Stimulated activated CD8-positive, alpha-beta memory T cell treated with anti-CD3 and anti-CD28 coated beads, Interleukin-12 subunit alpha, Interleukin-12 subunit beta, amount 100 ng/mL, for 1 hour (primary cell): ENCODE results near the gene DENND1B.

Source experiments
- DNase-seq: peaks from one replicate; pipeline ENCODE4 v3.0.0-alpha.2; 2020; ENCODE audit warnings: low read depth

The DENND1B gene

DNA sequence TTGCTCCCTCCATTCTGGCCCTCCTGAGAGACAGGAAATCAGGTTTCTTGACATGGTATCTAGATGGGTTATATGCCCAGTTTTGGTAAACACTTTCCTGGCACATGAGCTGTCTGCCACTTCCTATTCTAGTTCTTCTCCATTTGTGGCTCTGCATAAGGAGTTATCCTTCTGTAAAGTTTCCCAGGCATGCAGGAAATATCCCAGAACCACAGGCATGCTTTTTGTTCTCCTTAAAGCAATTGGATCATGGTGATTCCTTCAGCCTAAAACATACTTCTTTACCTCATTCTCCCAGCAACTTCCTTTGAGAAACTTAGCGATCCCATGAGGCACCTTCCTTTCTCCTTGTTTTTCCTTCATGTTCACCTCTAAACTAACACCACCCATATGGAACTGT is 307.4 kb downstream of the DENND1B start:
- DNase-seq, result no peak

DNA sequence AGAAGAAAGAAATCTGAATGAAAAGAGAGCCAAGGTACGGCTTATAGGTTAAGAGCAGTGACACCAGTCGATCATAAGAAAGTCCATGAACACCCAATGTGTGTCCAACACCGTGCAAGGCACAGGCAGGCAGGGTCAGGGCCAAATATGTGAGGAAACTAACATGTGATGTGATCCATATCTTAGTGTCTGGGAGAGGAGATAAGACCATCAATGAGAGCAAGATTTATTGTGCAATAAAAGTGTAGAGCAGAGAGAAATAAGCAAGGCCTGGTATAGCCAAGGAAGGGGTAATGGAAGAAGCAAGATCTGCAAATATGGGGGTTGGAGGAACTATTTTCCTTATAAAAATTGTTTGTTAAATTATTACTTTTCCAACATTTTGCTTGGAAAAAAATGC is 308.5 kb downstream of the DENND1B start:
- DNase-seq, result no peak

DNA sequence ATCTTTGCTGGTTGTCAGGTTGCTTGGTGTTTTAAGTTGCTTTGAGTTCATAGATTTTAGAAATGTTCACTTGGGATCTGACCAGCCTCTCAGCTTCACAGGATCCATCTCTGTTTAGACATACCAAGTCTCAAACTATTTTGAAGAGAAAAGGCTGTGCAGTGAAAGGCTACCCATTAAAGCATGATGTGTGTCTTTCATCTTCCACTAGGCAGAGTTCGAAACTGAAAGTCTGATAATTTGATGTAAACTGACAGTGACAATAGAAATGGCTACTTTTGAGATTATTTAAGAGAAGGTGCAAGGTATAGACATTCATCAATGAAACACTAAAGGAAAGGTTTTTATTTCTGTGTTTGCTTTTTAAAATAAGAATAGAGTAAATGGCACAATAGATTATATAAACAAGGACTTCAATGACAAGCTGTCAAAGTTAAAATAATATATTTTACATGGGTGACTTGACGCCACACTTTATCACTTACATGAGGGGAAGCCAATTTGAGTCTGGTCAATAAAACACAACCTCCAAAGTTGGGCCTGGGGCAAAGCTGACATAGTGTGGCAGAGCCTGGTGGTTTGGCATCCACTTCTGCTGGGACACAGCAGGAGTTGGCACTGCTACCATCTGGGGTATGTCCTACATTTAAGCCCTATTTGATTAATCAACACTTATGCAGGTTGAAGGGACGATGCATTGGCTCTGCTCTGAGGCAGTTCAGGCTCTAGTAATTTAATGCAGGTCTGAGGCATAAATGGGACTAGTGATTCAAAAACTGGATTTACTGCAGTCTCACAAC is 309.6 kb downstream of the DENND1B start:
- no peak for DNase-seq

DNA sequence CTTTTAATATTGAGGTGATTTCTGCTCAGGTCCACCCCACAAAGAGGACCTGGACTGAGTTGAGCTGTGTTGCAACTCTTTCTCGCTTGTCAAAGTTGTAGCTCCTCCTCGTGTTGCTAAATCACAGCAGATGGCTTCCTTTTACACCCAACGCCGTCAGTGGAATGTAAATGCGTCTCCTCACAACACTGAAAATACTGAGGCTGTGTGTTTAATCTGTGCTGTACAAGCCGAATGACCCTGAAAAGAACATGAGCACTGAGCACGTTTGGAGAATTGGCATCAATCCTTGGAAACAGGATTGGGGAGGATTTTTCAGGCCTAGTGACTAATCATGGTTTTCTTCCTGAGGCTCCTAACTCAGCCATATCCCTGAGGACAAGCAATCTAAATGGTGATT is 311.2 kb downstream of the DENND1B start:
- DNase-seq, result no peak

DNA sequence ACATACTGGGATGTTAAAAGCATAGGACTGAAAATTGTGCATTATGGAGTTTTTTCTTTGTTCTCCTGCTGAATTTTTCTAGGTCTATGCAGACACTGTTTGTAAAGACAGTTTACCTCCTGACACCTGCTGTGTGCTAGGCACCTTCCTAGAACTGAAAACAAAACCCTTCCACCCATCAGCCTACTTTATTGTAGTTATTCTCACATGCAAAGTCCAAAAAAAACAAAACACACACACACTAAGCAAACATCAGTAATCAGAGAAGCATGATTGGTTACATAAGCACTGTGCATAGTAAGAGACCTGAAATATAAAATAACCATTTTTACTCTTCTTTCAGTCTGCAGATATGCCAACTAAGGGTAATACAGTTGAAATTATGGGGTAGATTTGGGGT is 312.1 kb downstream of the DENND1B start:
- no peak for DNase-seq

DNA sequence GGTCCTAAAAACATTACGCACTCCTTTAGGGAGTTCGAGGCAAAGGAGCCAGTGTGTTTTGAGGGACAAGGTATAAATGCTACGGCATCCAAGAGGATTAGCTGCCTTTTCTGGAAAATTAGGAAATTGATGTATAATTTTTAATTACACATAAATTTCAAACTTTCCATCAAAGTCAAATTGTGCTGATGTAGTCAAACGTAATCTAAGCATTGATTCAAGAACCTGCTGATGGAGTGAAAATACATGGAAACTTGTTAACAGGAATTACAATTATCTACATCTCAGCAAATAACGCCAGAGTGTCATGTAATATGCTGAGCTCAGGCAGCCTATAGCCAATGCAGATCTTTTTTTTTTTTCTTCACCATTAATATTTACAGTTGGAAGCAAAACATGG is 312.7 kb downstream of the DENND1B start:
- DNase-seq, result no peak
